CD14-positive monocyte (primary cell): ENCODE data around the gene CNIH3. TPM values are rescaled to one million over a fixed set of nuclear protein-coding genes. Genes with fewer than 3 reads are reported as not detected.

Experiments used
- DNase-seq, 3 donors: peaks; one replicate each; pipeline ENCODE4 v3.0.0-alpha.2; 2011 to 2022
- H2AFZ ChIP-seq: 2 replicates; pipeline ENCODE4 v1.6.0; 2012; ENCODE audit warnings: mild to moderate bottlenecking, low read depth, low read length, inconsistent platforms; ENCODE audit not compliant: insufficient read depth, poor library complexity, severe bottlenecking
- H3K27ac ChIP-seq, 2 donors: 1 replicate in 1 of 2; 2 replicates in 1 of 2; pipeline ENCODE4 v1.5.1; 2012 to 2013; ENCODE audit warnings: low read length in 2 of 2, control low read depth in 1 of 2, inconsistent platforms in 1 of 2, low read depth in 1 of 2, mild to moderate bottlenecking in 1 of 2
- H3K27me3 ChIP-seq, 2 donors: one replicate each; pipeline versions ENCODE4 v1.6.0 to v1.6.1; 2011 to 2013; ENCODE audit warnings: low read length in 2 of 2; ENCODE audit not compliant: control insufficient read depth in 2 of 2, insufficient read depth in 2 of 2
- H3K36me3 ChIP-seq, 2 donors: replicated peaks in 1 of 2; 1 replicate in 1 of 2; 2 replicates in 1 of 2; pipeline versions ENCODE4 v1.5.1 to v1.6.1; 2012 to 2013; ENCODE audit warnings: low read length in 2 of 2, control low read depth in 1 of 2, inconsistent platforms in 1 of 2, mild to moderate bottlenecking in 1 of 2; ENCODE audit not compliant: insufficient read depth in 2 of 2, control insufficient read depth in 1 of 2
- H3K4me1 ChIP-seq, 2 donors: 1 replicate in 1 of 2; 2 replicates in 1 of 2; pipeline versions ENCODE4 v1.5.1 to v1.6.1; 2012 to 2013; ENCODE audit warnings: low read length in 2 of 2, control low read depth in 1 of 2, inconsistent platforms in 1 of 2, mild to moderate bottlenecking in 1 of 2, moderate library complexity in 1 of 2; ENCODE audit not compliant: insufficient read depth in 2 of 2, control insufficient read depth in 1 of 2
- H3K4me2 ChIP-seq: replicated peaks from 2 replicates; pipeline ENCODE3; 2012; ENCODE audit warnings: low read length, moderate library complexity, mild to moderate bottlenecking; ENCODE audit not compliant: poor library complexity, severe bottlenecking; ENCODE audit errors: extremely low read depth
- H3K4me3 ChIP-seq, 3 experiments: fragments of 200-600 bp in 1 of 3; sonication (generic) in 1 of 3; replicated peaks in 1 of 3; 1 replicate in 2 of 3; 2 replicates in 1 of 3; pipeline ENCODE4 v1.5.1; 2011 to 2013; ENCODE audit warnings: low read length in 3 of 3, mild to moderate bottlenecking in 3 of 3, control low read depth in 2 of 3, low read depth in 2 of 3, inconsistent platforms in 1 of 3, moderate library complexity in 1 of 3
- H3K79me2 ChIP-seq: 2 replicates; pipeline ENCODE4 v1.6.0; 2012; ENCODE audit warnings: mild to moderate bottlenecking, control low read depth, inconsistent platforms, low read length, moderate library complexity; ENCODE audit not compliant: insufficient read depth
- H3K9ac ChIP-seq: 2 replicates; pipeline ENCODE4 v1.6.0; 2017; ENCODE audit warnings: low read length, mild to moderate bottlenecking; ENCODE audit not compliant: insufficient read depth, poor library complexity, severe bottlenecking
- H3K9me3 ChIP-seq, 2 donors: replicated peaks in 1 of 2; 1 replicate in 1 of 2; 2 replicates in 1 of 2; pipeline versions ENCODE4 v1.5.1 to v1.6.1; 2012 to 2013; ENCODE audit warnings: low read length in 2 of 2, control low read depth in 1 of 2; ENCODE audit not compliant: control insufficient read depth in 1 of 2, insufficient read depth in 1 of 2
- H4K20me1 ChIP-seq: 2 replicates; pipeline ENCODE4 v1.6.0; 2012; ENCODE audit warnings: mild to moderate bottlenecking, low read length, control low read depth, moderate library complexity; ENCODE audit not compliant: insufficient read depth
- H3K27ac Mint-ChIP-seq, 7 donors: one replicate each; pipeline ENCODE4 v1.8.0; 2020; ENCODE audit warnings: mild to moderate bottlenecking in 7 of 7, mixed read lengths in 7 of 7, moderate library complexity in 6 of 7, inconsistent platforms in 2 of 7
- H3K27me3 Mint-ChIP-seq, 3 donors: one replicate each; pipeline ENCODE4 v1.8.0; 2021 to 2022; ENCODE audit warnings: low read depth in 3 of 3, mild to moderate bottlenecking in 3 of 3, mixed read lengths in 3 of 3, moderate library complexity in 3 of 3, inconsistent platforms in 1 of 3
- H3K36me3 Mint-ChIP-seq, 2 donors: one replicate each; pipeline ENCODE4 v1.8.0; 2020; ENCODE audit warnings: mixed read lengths in 2 of 2, inconsistent platforms in 1 of 2, mild to moderate bottlenecking in 1 of 2
- H3K4me1 Mint-ChIP-seq: one replicate; pipeline ENCODE4 v1.8.0; 2020; ENCODE audit warnings: mild to moderate bottlenecking, mixed read lengths
- H3K4me3 Mint-ChIP-seq, 2 donors: one replicate each; pipeline ENCODE4 v1.8.0; 2020; ENCODE audit warnings: mild to moderate bottlenecking in 2 of 2, mixed read lengths in 2 of 2, moderate library complexity in 1 of 2
- H3K9me3 Mint-ChIP-seq, 7 donors: one replicate each; pipeline ENCODE4 v1.8.0; 2020 to 2022; ENCODE audit warnings: mixed read lengths in 7 of 7, mild to moderate bottlenecking in 6 of 7, moderate library complexity in 6 of 7, inconsistent platforms in 2 of 7
- WGBS: methylation state at CpG from one replicate; pipeline ENCODE4 v1.1.5; 2013; ENCODE audit warnings: missing lambda C conversion rate; ENCODE audit not compliant: insufficient coverage; 5-methylcytosine and 5-hydroxymethylcytosine counted together
- intact Hi-C, 2 donors: fragments of 100-400 bp; cut with micrococcal nuclease; formaldehyde crosslinking; loops; one replicate each; pipeline versions ENCODE4 v1.15.0 to v1.15.1; 2023
- polyA plus RNA-seq, 3 donors: library from polyadenylated mRNA; depleted of rRNA in 1 of 3; unstranded in 2 of 3; stranded (reverse) in 1 of 3; fragments of 300-500 nt in 2 of 3; fragments of >200 nt in 1 of 3; fragmentation: Illumina TruSeq in 2 of 3; gene quantifications; 1 replicate in 2 of 3; 2 replicates in 1 of 3; pipeline ENCODE4 v1.2.3, GENCODE V29; 2012 to 2021
- TF ChIP-seq, protein P1 (sequence below): fragments of 200-600 bp; IDR thresholded peaks from one replicate; pipeline ENCODE4 v1.8.0; 2022; ENCODE audit warnings: antibody characterized with exemption, mild to moderate bottlenecking

CNIH3 gene
- polyA plus RNA-seq, 3 donors: 0.37 TPM; not detected in 2

DNA sequence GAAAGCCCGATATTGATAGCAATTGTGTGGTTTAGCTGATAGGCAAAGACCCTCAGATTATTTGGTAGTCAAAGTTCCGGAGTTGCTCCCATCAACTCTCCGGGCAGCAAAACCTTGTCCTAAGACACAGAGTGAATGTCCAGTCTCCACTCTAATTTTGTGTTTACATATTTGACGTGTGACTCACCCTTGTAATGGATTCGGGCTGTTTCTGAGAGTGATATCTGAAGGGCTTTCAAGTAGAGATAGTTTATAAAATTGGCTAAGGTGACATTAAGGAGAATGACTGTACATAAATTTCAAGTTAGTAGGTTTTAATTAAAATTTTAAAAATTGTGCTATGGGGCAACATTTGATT lies 154.2 kb downstream of the CNIH3 start:
- WGBS: 90% methylated on average over 2 of the region's 5 CpGs
- H2AFZ ChIP-seq: no peak overlapping the region
- no peaks in the 10 kb centered on the region for H3K4me1 ChIP-seq
- no peak overlapping the region for H3K4me3 ChIP-seq
- Mint-ChIP-seq H3K27ac (no peak overlapping the region), H3K4me1 (no peaks in the 10 kb centered on the region), H3K9me3 (peaks cover 0 to 5% (median 2%) of the 10 kb centered on the region in 7 donors), H3K27me3 (peaks cover 0 to 8% (median 6%) of the 10 kb centered on the region in 3 donors), H3K36me3 (no peaks in the 10 kb centered on the region), H3K4me3 (no peak overlapping the region)
- no peak overlapping the region for H3K27ac ChIP-seq
- H3K36me3 ChIP-seq: no peaks in the 10 kb centered on the region
- intact Hi-C loops: no loop called here
- peaks cover 0 to 3% of the 10 kb centered on the region in 2 donors for H3K9me3 ChIP-seq
- no peak overlapping the region for H3K9ac ChIP-seq
- H3K27me3 ChIP-seq: no peaks in the 10 kb centered on the region
- H3K4me2 ChIP-seq: no peak overlapping the region
- no peak for DNase-seq
- no peaks in the 10 kb centered on the region for H4K20me1 ChIP-seq
- TF ChIP-seq, protein P1, sequence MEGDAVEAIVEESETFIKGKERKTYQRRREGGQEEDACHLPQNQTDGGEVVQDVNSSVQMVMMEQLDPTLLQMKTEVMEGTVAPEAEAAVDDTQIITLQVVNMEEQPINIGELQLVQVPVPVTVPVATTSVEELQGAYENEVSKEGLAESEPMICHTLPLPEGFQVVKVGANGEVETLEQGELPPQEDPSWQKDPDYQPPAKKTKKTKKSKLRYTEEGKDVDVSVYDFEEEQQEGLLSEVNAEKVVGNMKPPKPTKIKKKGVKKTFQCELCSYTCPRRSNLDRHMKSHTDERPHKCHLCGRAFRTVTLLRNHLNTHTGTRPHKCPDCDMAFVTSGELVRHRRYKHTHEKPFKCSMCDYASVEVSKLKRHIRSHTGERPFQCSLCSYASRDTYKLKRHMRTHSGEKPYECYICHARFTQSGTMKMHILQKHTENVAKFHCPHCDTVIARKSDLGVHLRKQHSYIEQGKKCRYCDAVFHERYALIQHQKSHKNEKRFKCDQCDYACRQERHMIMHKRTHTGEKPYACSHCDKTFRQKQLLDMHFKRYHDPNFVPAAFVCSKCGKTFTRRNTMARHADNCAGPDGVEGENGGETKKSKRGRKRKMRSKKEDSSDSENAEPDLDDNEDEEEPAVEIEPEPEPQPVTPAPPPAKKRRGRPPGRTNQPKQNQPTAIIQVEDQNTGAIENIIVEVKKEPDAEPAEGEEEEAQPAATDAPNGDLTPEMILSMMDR: no peak
- no peaks in the 10 kb centered on the region for H3K79me2 ChIP-seq

DNA sequence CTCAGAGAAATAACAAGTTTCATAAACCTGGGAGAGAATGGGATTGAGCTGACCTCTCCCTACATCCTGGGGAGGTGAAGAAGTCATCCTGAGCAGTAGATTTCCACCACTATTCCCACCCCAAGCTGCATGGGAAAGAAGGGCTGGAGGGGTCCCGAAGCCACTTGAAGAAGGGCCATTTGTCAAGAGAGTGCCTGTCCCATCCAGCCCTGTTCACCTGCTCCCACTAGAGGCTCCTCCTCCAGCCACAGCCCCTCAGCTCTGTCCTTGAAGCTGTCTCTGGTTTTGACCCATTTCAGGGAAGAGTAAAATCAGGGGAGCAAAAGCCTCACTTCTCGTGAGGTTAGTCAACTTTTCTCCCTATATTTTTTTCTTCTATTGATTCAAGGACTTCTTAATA lies 157.5 kb downstream of the CNIH3 start:
- Histone ChIP-seq H3K27me3 (no peaks in the 10 kb centered on the region), H3K4me3 (no peak overlapping the region), H3K4me2 (no peak overlapping the region), H4K20me1 (no peaks in the 10 kb centered on the region), H3K79me2 (no peaks in the 10 kb centered on the region), H3K4me1 (no peaks in the 10 kb centered on the region), H3K9ac (no peak overlapping the region), H2AFZ (no peak overlapping the region), H3K9me3 (peaks cover 0 to 3% of the 10 kb centered on the region in 2 donors), H3K27ac (no peak overlapping the region), H3K36me3 (no peaks in the 10 kb centered on the region)
- no CpG with 5 or more reads among the region's 2 CpGs for WGBS
- no peaks in the 10 kb centered on the region for H3K4me1 Mint-ChIP-seq
- H3K27me3 Mint-ChIP-seq: peaks cover 1 to 4% (median 3%) of the 10 kb centered on the region in 3 donors
- intact Hi-C loops: no loop called here
- no peaks in the 10 kb centered on the region for H3K36me3 Mint-ChIP-seq
- H3K9me3 Mint-ChIP-seq: peaks cover 0 to 5% (median 2%) of the 10 kb centered on the region in 7 donors
- H3K27ac Mint-ChIP-seq: no peak overlapping the region
- no peak for DNase-seq
- TF ChIP-seq, protein P1: no peak
- no peak overlapping the region for H3K4me3 Mint-ChIP-seq
